HG02678 (cell line): ENCODE measurements around the gene MEP1A.

Source experiments
- ATAC-seq: cut with Tn5 transposase; IDR thresholded peaks from one replicate; pipeline ENCODE4 v1.9.1; 2021; ENCODE audit warnings: mild to moderate bottlenecking, moderate library complexity; ENCODE audit not compliant: unreplicated experiment

MEP1A gene

DNA sequence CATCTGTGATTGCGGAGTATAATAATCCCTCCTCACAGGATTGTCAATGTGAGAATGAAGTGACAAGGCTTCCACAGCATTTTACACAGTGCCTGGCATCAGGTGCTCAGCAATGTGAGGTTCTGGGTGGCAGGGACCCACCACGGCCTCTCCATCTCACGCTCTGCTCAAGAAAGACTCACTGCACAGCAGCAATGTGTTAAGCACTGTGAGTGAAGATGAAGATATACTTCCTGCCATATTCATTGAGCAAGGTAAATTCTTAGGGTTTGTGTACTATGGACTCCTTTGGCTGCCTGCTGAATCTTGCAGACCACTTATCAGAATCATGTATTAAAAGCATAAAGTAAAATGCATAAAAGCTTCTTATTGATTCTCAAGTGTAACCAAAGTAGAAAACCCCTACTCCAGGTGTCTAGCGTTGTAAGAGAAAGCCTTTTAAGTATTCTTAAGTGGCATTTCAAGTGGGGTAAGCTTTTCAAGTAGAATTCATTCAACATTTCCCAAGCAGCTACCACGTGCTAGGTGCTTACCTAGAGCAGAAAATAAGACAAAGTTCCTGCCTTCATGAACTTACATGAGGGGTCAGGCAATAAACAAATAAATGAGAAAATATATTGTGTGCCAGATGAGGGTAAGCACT lies 17.0 kb upstream of the MEP1A start:
- ATAC-seq, result no peak

DNA sequence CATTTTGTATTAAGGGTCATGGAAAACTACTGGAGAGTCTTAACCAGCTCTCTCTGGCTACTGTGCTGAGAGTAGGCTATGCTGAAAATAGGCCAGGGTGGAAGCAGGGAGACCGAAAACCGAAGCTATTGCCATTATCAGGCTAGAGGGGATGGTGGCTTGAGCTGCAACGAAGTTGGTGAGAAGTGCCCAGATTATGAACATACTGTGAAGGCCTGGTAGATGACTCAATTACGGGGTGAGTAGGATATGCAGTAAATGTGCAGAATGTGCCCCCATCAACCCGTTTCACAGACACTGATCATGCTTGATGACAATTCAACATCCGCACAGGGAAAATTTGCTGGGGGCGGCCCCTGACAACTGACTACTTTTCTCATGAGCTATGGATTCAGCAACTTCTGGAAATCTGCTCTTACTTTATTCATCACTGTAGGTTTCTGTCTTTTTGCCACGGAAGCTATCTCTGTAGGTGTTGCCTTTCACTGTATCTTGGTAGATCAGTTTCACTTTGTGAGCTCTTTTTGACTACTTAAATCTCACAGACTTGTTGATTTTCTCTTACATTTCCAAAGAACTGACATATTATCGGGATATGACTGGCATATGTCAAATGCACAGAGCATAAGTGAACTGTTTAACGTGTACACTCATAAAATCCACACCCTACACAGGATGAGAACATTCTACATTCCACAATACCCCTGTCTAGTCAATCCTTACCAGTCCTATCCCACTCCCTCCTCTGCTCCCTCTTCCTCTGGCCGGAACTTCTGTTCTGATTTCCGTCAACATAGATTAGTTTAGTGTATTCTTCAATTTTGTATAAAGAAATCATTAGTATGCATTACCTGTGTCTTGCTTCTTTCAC lies 15.5 kb upstream of the MEP1A start:
- no peak for ATAC-seq

DNA sequence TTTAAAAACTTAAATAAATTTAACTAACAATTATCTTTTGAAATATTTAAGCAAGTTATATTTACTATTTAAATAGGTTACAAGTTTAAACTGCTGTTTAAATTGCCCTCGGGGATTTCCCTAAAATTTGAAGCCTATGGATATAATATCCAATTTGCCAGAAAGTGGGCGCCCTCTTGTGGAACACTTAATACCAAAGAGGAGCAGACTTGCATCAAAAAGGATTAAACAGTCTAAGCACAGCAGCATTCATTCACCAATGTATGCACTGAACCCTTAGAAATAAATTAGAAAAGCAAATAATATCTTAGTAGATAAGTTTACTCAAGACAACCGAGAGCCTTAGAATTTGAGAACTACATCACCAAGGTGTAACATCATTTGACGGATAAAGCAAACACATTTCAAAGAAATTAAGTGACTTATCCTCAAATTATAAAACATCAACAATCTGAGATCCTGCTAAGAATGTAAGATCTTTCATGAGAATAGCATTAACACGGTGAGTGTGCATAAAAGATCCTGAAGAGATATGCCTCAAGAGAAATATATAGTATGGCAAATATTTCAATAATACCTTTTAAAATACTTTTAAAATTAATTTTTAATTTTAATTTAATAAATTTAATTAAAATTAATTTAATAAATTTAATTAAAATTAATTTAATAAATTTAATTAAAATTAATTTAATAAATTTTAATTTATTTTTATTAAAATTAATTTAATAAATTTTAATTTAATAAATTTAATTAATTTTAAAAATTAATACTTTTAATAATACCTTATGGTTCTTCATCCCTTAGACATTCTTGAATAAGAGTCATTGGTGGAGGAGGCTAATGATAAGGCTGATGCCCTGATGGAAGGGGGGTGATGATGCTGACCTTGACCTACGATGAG lies 11.5 kb upstream of the MEP1A start:
- no peak for ATAC-seq

DNA sequence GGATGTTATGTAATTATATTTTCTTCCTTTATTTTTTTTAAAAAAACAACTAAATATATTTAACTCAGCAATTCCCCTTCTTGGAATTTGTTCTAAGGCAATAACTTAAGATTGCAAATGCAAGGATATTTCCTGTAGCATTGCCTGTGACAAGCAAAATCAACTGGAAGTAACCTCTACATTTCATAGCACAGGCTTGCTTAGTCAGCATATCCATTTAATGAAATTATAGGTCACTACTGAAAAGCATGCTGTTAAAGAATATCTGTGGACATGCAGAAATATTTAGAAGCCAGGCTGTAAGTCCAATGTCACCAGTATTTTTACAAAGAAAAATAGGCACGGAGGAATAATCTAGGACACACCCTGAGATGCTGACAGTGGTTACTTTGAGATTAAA lies 8.7 kb upstream of the MEP1A start:
- ATAC-seq, result no peak

DNA sequence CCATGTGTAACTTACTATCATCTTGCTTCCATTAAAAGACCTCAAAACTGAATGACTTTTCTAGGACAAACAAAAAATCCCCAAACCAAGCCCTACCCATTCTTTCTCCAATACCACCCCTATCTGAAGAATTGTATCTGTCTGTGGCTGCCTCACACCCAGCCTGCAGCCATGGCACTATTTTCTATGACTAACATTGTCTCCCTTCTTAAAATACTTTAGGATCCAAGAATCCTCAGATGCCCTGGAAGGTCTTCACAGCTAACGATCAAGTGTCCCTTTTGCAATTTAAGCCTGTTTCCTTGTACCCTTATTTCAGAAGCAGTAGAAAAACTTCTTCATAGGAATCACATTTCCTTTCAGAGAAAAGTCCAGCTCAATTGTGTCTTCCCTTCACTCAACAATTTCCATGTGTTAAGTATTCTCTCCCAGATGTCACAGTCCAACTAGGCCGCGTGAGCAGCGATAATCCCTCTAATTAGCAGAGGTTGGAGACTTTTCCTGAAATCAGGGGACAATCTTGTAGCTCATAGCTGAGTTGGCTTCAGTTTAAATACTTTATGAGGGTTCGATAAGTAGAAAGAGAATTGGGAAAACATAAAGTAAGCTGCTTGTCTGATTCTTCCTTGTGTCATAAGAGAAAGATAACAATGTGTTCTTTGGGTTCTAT lies 5.2 kb upstream of the MEP1A start:
- ATAC-seq, result no peak

DNA sequence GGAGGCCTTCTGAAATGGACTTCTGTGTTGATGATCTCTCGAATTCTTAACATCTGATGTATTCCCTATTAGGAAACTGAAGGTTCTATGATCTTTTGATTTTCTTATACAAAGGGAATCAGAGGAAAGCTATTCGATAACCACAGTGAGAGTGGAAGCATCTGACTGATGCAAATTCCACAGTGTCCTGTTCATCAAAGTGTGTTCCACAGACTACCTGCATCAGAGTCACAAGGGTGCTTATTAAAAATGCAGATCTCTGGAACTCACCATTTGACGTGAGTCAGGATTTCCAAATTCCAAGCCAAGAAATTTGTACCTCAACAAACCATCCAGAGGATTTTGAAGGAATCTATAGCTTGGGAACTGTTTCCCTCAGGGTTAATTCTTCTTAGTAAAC lies 4.4 kb upstream of the MEP1A start:
- ATAC-seq, result no peak

DNA sequence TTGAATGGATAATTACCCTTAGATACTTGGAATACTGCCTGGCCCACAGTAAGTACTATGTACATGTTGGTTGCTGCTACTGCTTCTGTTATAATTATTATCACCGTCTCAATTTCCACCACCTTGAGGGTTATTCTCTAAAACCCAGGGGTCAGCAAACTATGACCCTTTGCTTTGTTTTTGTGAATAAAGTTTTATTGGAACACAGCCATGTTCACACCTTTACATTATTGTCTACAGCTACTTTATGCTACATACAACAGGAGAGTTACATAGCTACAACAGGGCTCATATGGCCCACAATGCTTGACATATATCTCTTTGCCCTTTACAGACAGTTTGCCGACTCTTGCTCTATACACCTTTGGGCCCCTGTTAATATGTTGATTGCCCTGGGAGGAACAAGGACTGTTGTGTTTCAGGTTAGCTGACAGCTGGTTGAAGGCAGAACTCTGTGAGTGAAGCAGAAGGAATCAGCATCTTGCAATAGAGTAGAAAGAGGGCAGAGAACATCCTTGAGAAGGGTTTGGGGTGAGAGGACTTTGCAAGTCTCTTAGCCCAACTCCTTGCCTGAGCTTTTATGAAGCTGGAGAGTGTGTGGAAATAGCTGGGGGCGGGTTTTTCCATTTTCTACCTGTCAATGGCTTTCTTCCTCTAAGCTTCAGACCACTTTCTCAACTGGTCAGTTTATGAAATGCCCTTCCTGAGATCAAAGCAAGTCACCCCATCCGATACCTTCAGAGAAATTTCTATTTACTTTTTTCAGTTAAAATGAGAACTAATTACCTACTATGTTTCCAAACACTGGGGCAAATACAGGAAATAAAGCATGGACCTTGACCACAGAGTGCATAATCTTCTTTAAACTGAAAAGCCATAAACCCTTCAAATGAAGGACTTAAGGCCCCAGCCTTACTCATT lies 3.5 kb upstream of the MEP1A start:
- ATAC-seq, result no peak

DNA sequence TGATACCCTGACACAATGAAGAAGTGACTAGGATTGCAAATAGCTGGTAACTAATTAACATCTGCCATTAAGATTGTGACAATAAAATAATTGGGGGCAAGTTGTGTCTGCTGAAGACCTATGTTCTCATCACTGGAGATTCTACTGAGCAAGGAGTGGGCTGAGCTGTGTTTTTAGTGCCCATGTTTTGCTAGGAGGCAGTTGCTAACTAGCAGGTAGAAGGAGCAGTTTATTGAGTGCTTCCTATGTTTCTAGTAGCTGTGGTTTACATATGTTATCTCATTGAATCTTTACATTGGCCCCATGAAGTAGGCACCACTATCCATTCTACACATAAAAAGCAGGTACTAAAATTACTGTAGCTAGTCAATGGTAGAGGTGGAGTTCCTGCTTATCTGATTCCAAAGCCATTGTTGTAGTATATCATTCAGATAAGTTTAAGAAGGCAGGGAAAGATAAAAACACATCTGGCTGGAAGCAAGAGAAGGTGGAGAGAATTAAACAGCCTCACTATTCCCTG lies 2.8 kb upstream of the MEP1A start:
- ATAC-seq, result no peak

DNA sequence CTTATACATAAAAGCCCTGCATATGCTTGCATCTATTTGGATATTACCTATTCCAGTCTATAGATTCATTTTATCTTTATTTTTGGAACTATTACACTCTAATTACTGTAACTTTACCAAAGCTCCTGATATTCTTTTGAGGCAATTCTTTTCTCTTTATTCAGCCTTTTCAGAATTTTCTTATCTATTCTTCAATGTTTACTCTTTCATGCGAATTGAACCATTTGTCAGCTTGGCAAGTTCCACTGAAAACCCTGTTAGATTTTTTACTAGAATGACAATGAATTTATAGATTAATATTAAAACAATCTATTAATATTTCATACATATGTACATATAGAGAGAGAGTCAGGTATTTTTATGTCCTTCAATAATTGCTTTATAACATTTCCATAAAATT lies 554 bp upstream of the MEP1A start:
- ATAC-seq, result no peak

DNA sequence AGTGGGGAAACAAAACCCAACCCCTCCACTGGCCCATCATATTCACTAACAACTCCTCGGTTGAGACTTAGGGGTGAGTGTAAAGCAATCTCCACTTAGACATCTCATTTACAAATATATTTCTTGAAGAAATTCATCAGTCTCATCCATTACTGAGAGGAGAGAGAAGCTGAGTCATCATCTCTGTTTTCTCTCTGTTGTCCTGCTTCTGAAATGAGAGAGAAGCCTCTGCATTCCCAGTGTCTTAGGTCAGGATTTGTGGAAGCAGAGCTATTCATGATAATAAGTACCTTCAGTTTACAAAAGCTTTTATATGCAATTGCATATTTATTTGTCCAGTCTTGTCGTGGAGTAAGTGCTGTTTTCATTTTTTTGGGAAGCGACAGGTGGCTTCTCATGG lies 879 bp downstream of the MEP1A start:
- no peak for ATAC-seq

DNA sequence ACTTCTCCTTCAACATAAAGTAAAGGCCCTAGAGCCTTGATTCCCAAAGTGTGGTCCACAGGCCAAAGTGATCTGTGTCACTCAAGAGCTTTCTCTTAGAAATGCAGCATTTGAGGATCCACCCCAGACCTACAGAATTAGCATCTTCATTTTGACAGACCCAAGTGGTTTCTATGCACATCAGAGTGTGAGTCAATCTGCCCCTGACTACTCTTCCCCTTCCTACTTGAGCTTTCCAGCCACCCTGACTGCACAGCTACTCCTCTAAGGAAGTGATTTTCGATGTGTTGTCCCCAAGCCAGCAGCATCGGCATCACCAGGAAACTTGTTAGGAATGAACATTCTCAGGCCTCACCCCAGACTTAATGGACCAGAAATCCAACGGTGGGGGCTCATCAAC lies 2.6 kb downstream of the MEP1A start:
- no peak for ATAC-seq

DNA sequence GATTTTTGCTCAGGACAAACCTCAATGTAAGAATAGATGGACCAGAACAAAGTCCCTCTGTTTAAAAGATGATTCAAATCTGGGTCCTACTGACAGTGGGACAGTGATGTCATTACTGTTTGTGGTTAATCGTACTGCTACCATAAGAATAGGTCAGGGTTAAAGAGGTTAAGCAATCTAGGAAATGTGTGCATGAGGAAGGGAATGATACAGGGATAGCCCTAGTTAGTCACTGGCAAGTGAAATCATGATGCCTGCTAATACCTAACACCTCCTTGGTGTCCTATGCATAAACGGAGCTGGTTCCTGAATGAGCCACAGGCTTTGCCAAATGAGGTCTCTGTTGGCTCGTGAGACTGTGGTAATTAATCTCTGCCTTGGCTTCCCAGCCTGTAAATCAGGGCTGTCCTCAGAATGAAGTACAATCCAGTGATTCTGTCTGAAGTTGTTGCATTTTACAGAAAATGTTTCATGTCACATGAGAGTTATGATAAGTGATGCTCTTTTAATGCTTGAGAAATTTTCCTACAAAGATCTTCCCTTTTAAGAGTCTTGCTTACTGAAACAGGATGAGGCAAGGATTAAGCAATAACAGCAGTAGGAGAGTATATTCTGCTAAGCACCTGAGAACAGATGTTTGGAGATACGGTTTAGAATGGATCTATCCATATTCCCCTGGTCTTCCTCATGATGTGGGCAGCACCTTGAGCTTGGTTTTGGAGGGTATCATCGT lies 3.8 kb downstream of the MEP1A start:
- no peak for ATAC-seq

DNA sequence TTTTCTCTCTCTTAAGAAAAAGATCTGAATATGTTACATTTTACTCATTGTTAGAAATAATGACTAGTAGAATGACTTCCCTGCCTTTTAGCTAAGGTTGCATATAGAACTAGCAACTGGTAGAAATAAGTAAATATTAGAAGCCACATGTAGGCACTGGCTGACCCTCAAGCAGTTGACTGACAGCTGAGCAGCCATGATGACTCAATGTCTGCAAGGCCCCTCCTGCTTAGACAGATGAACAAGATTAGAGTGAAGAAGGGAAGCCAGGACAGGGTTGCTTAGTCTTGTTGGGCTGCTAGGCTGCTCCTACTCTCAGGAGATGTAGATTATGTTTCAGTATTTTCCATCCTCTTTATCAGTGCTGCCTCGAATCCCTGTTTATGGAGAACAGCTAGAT lies 6.5 kb downstream of the MEP1A start:
- ATAC-seq, result no peak

DNA sequence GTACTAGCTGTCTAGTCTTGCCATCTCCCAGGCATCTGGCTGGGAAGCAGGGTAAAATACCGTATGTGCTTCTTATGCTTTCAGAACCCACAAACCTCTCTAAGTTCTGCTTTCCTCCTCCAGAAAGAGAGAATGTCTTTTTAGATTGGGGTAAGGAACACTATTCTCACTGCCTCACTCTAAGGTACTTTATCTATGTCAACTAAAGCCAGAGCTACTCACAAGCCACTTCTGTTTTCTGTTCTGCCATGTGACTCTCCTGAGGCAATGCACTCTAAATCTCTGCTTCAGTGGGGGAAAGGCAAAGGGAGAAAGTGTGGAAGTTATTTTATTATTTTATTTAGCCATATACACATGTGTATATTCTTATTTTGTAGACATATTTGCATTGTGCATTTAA lies 15.6 kb downstream of the MEP1A start:
- no peak for ATAC-seq

DNA sequence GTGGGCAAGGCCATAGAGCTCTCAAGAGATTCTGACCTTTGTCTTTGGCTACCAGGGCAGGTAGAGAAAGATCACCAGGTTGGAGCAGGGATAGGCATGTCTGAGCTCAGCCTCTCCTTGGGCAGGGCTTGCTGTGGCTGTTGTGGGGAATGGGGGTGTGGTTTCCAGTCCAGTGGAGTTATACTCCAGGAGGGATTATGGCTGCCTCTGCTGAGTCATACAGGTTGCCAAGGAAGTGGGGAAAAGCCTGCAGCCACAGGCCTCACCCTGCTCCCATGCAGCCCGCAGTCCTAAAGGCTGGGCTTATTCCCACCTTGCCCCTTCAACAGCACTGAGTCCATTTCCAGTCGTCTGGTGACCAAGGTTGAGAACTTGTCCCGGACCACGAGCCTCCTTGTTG lies 21.9 kb downstream of the MEP1A start:
- no peak for ATAC-seq

DNA sequence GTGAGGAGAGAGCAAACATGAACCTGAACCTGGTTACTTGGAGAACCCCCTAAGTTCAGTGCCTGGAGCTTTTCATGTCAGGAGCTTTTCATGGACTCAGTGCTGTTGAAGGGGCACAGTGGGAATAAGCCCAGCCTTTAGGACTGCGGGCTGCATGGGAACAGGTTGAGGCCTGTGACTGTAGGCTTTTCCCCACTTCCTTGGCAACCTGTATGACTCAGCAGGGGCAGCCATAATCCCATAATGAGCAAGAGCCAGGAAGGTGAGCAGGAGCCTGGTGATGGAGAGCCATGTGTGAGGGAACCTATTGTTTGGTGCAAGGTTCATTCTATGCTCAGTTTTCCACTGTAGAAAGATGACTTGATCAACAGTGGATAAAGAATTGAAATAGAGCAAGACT lies 23.4 kb downstream of the MEP1A start:
- ATAC-seq, result no peak

DNA sequence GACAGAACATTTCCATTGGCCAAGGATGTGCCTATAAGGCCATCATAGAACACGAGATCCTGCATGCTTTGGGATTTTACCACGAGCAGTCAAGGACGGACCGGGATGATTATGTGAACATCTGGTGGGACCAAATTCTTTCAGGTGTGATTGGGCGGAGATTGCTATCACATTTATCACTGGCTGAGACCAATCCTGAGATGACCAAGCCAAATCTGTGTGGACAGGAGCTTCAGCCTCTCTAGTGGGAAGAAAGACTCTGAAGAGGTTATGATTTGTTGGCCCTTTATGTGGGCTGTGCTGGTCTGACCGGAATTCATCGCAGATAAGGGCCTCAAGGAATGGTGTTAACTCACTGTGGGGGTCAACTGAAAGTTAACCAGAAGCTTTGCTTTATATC lies 26.4 kb downstream of the MEP1A start:
- no peak for ATAC-seq

DNA sequence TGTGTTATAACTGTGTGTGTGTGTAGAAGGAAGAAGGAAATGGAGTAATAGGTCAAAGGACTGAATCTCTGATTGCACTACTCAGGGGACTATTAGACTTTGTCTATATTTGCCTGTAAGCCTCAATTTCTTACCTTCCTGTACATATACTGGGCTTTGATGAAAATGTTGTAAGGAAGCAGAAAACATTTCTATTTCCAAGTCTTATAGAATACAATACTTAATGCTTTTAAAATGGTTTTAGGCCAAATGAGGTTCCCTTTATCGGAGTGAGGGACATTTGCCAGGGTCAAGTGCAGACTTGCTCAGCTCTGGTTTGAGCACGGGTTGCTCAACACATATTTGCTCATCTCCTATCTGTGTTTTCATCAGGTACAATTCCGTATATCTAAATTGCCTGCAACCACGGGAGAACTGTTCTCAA lies 28.3 kb downstream of the MEP1A start:
- ATAC-seq, result no peak

DNA sequence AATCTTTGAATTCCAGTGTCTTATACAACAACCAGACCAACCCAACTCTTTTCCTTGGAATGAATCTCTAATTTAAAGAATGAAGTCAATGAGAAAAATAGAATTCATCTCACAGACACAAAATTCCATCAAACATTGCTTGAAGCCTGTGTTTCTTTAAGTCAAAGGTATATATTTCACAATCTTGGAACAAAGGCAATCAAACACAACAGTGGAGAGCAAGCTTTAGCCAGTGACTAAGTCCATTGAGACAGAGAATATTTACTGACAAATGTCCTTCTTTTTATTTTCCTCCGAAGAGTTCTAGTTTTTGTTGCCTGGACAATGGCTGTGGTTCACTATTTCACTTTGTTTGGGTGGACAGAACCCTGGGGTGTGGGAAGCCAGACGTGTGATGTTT lies 35.8 kb downstream of the MEP1A start:
- no peak for ATAC-seq
